Fibroblast of the aortic adventitia (primary cell): ENCODE results near the gene SLC2A3. TPM values are rescaled to one million over a fixed set of nuclear protein-coding genes. Genes with fewer than 3 reads are reported as not detected.
"Not testable (repeated sequence)": the region's sequence is repeated elsewhere in the genome, so short reads cannot be mapped to it uniquely, and the experiment has no call there.

Source experiments
- DNase-seq: peaks from one replicate; pipeline ENCODE4 v3.0.0-alpha.2; 2010; ENCODE audit warnings: low read depth
- H3K4me3 ChIP-seq: 2 replicates; pipeline ENCODE4 v1.5.1; 2011; ENCODE audit warnings: low read depth, mild to moderate bottlenecking, control low read depth, low read length, moderate library complexity
- total RNA-seq: library from RNA; depleted of rRNA; stranded (reverse); fragments of >200 nt; gene quantifications from 2 replicates; pipeline ENCODE4 v1.2.3, GENCODE V29; 2012; ENCODE audit warnings: low replicate concordance
- TF ChIP-seq, protein P1 (sequence below): IDR thresholded peaks from 2 replicates; pipeline ENCODE4 v1.5.1; 2011; ENCODE audit warnings: mild to moderate bottlenecking, low read length, control low read depth, inconsistent platforms; ENCODE audit not compliant: insufficient read depth

SLC2A3 gene
- total RNA-seq, 1 donor: 49.6 TPM

DNA sequence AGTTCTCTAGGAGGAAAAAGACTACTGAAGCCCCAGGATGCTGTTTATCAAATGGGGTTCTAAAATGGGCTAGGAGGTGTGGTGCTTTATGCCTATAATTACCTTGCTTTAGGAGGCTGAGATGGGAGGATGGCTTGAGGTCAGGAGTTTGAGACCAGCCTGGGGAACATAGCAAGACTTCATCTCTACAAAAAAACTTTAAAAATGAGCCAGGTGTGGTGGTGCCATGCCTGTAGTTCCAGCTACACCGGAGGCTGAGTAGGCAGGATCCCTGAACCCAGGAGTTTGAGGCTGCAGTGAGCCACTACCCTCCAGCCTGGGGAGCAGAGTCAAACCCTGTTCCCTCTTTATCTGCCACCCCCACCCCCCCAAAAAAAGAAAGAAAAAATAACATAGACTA, 23.3 kb upstream of the SLC2A3 start:
- DNase-seq: no peak
- TF ChIP-seq, protein P1, sequence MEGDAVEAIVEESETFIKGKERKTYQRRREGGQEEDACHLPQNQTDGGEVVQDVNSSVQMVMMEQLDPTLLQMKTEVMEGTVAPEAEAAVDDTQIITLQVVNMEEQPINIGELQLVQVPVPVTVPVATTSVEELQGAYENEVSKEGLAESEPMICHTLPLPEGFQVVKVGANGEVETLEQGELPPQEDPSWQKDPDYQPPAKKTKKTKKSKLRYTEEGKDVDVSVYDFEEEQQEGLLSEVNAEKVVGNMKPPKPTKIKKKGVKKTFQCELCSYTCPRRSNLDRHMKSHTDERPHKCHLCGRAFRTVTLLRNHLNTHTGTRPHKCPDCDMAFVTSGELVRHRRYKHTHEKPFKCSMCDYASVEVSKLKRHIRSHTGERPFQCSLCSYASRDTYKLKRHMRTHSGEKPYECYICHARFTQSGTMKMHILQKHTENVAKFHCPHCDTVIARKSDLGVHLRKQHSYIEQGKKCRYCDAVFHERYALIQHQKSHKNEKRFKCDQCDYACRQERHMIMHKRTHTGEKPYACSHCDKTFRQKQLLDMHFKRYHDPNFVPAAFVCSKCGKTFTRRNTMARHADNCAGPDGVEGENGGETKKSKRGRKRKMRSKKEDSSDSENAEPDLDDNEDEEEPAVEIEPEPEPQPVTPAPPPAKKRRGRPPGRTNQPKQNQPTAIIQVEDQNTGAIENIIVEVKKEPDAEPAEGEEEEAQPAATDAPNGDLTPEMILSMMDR: no peak
- H3K4me3 ChIP-seq: no peak overlapping the region

DNA sequence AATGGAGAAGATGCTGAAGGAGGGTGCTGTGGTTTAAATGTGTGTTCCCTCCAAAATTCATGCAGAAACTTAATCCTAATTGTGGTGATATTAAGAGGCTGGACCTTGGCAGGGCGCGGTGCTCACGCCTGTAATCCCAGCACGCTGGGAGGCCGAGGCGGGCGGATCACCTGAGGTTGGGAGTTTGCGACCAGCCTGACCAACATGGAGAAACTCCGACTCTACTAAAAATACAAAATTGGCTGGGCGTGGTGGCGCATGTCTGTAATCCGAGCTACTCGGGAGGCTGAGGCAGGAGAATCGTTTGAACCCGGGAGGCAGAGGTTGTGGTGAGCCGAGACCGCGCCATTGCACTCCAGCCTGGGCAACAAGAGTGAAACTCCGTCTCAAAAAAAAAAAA, 18.9 kb upstream of the SLC2A3 start:
- not testable (repeated sequence) for H3K4me3 ChIP-seq

DNA sequence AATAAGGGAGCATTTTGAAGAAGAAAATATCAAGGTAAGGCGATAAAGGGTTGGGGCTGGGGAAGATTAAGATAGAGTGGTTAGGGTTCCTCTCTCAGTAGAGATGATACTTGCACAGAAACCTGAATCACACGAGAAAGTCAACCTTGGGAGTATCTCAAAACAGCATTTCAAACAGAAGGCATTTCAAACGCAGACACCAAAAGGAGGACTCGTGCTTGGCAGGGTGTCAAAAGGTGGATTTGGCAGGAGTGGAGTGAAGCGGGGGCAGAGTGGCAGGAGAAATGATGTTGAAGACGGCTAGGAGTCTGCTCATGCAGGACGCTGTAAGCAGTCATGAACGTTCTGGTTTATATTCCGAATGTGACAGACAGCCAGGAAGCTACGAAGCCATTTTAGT, 18.4 kb upstream of the SLC2A3 start:
- not testable (repeated sequence) for H3K4me3 ChIP-seq, DNase-seq

More for the DNA sequence above, 18.9 kb upstream of the SLC2A3 start:
- not testable (repeated sequence) for DNase-seq

DNA sequence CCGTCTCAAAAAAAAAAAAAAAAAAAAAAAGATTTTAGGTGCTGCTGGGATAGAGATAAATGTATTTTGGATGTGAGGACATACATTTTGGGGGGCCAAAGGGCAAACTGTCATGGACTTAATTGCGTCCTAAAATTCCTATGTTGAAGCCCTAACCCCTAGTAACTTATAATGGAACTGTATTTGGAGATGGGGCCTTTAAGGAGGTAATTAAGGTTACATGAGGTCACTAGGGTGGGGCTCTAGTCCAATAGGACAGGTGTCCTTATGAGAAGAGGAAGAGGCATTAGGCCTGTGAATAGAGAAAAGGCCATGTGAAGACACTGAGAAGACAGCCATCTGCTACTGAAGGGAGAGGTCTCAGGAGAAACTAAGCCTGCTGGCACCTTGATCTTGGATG, 17.9 kb upstream of the SLC2A3 start:
- not testable (repeated sequence) for H3K4me3 ChIP-seq, DNase-seq

DNA sequence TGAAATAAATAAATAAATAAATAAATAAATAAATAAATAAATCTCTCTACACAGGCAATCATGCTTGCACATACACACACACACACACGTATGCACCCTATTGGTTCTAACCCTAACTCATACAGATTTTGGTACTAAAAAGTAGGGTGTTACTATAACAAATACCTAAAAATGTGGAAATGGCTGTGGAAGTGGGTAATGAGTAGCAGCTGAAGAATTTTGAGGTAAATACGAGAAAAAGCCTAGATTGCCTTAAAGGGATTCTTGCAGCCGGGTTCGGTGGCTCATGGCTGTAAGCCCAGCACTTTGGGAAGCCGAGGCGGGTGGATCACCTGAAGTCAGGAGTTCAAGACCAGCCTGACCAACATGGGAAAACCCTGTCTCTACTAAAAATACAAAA, 15.7 kb upstream of the SLC2A3 start:
- DNase-seq: no peak
- TF ChIP-seq, protein P1: no peak
- H3K4me3 ChIP-seq: no peak overlapping the region

DNA sequence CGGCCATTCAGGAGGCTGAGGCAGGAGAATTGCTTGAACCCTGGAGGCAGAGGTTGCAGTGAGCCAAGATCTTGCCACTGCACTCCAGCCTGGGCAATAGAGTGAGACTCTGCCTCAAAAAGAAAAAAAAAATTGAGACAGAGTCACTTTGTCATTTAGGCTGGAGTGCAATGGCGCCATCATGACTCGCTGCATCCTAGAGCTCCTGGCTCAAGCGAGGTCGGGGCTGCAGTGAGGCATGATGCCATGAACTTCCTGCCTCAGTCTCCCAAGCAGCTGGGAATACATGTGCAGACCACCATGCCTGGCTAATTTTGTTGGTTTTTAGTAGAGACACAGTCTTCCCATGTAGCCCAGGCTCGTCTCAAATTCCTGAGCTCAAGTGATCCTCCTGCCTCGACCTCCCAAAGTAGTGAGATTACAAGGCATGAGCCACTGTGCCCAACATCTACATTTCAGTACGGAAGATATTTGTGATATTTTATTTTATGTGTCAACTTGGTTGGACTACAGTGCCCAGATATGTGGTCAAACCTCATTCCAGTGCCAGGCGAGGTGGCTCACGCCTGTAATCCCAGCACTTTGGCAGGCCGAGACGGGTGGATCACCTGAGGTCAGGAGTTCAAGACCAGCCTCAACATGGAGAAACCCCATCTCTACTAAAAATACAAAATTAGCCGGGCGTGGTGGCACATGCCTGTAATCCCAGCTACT, 14.4 kb upstream of the SLC2A3 start:
- DNase-seq, H3K4me3 ChIP-seq: not testable (repeated sequence)

DNA sequence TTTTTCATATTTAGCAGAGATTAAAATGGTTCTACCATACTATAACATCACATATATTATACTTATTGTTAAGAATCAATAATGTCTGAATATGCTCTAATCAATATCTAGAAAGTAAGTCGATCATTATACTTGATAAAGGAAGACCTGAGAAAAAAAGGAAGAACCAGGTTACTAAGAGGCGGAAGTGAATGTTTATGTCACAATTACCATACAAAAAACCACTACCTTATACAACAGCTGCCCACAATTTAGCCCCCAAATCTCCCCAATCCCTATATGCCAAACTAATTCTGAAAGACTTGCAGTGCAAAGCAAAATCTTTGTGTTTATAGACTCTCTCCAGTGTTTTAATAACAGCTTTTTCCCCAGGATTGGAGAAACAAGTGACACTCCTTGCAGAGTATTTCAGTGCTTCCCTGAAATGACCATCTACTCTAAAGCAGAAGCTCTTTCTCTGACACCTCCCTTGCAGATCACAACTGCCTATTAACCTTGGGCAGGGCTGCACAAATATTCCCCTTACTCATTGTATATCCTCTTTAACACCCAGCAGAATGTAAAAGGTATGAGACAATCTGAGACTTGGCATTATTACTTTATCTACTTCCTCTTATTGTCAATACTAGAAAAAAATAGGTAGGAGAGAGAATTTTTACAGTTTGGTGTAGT, 12.7 kb upstream of the SLC2A3 start:
- DNase-seq: no peak
- no peak overlapping the region for H3K4me3 ChIP-seq
- TF ChIP-seq, protein P1: no peak

DNA sequence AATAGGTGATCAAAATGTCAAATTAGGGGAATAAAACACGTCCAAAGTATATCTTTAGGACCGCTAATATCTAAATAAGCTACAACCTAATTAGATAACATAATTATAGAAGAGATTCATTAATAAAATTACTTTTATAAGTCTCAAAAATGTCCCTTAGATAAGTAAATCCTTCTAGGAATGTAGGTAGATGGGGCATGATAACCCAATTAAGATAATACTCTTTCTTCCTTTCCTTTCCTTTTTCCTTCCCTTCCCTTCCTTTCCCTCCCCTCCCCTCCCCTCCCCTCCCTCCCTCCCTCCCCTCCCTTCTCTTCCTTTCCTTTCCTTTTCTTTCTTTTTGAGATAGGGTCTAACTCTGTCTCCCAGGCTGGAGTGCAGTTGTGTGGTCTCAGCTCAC, 11.0 kb upstream of the SLC2A3 start:
- no peak for DNase-seq
- no peak overlapping the region for H3K4me3 ChIP-seq
- TF ChIP-seq, protein P1: no peak

DNA sequence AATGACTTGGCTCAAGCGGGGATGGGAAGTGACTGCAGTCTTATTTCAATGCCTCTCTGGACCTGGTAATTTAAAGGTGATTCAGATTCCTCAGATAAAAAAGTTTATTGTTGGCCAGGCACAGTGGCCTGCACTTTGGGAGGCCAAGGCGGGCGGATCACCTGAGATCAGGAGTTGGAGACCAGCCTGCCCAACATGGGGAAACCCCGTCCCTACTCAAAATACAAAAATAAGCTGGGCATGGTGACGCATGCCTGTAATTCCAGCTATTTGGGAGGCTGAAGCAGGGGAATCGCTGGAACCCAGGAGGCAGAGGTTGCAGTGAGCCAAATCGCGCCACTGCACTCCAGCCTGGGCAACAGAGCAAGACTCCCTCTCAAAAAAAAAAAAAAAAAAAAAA, 8.8 kb upstream of the SLC2A3 start:
- DNase-seq, H3K4me3 ChIP-seq: not testable (repeated sequence)
